ENCODE measurements around the gene FRS2.

DNA sequence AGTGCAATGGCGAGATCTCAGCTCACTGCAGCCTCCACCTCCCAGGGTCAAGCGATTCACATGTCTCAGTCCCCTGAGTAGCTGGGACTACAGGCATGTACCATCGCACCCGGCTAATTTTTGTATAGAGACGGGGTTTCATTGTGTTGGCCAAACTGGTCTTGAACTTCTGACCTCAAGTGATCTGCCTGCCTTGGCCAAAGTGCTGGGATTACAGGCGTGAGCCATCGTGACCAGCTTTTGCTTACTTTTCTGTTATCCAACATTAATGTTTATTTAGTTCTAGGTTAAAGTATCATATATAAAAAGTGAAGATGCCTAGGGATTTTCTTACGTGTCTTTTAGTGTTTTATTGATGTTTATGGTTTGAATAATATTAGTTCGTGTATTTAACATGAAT, 86.2 kb downstream of the FRS2 start:
- TF ChIP-seq, protein P1, sequence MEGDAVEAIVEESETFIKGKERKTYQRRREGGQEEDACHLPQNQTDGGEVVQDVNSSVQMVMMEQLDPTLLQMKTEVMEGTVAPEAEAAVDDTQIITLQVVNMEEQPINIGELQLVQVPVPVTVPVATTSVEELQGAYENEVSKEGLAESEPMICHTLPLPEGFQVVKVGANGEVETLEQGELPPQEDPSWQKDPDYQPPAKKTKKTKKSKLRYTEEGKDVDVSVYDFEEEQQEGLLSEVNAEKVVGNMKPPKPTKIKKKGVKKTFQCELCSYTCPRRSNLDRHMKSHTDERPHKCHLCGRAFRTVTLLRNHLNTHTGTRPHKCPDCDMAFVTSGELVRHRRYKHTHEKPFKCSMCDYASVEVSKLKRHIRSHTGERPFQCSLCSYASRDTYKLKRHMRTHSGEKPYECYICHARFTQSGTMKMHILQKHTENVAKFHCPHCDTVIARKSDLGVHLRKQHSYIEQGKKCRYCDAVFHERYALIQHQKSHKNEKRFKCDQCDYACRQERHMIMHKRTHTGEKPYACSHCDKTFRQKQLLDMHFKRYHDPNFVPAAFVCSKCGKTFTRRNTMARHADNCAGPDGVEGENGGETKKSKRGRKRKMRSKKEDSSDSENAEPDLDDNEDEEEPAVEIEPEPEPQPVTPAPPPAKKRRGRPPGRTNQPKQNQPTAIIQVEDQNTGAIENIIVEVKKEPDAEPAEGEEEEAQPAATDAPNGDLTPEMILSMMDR (IDR thresholded peaks at IDR 0.05; ENCODE audit: low read length), result no peak
- TF ChIP-seq EZH2phosphoT487 (IDR thresholded peaks at IDR 0.05; ENCODE audit: low read length), result no peak

Measured in MM.1S (cell line).